Neural progenitor cell (in vitro differentiated cells): ENCODE measurements around the gene SDCCAG8.

Experiments used
- EZH2phosphoT487 ChIP-seq: fragments of 200-600 bp; sonication (generic); IDR thresholded peaks from 2 replicates; pipeline ENCODE4 v1.6.1; 2017; ENCODE audit warnings: antibody characterized with exemption
- TF ChIP-seq, protein P1 (sequence below): fragments of 200-600 bp; sonication (generic); IDR thresholded peaks from 2 replicates; pipeline ENCODE4 v1.5.1; 2017; ENCODE audit warnings: antibody characterized with exemption, mild to moderate bottlenecking

DNA sequence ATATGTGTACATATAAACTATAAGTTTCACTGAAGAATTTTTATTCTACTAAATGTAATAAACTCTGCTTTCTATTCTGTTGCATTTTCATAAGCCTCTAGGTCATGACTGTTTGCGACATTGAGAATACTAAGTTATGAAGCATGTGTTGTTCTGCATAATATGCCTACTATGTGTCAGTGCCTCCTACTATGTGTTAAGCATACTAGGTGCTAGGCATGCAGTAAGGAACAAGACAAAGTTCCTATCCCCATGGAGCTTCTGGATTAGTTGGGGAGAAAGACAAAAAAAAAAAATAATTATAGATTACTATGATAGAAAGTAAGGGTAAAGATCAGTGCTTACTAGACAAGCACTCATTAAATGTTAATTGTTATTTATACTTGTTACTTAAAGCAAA, 1.3 kb downstream of the SDCCAG8 start:
- no peak for TF ChIP-seq EZH2phosphoT487
- TF ChIP-seq, protein P1, sequence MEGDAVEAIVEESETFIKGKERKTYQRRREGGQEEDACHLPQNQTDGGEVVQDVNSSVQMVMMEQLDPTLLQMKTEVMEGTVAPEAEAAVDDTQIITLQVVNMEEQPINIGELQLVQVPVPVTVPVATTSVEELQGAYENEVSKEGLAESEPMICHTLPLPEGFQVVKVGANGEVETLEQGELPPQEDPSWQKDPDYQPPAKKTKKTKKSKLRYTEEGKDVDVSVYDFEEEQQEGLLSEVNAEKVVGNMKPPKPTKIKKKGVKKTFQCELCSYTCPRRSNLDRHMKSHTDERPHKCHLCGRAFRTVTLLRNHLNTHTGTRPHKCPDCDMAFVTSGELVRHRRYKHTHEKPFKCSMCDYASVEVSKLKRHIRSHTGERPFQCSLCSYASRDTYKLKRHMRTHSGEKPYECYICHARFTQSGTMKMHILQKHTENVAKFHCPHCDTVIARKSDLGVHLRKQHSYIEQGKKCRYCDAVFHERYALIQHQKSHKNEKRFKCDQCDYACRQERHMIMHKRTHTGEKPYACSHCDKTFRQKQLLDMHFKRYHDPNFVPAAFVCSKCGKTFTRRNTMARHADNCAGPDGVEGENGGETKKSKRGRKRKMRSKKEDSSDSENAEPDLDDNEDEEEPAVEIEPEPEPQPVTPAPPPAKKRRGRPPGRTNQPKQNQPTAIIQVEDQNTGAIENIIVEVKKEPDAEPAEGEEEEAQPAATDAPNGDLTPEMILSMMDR: no peak
